ENCODE measurements around the gene MRPL58.
"Not testable (repeated sequence)": the region's sequence is repeated elsewhere in the genome, so short reads cannot be mapped to it uniquely, and the experiment has no call there.

The MRPL58 gene

DNA sequence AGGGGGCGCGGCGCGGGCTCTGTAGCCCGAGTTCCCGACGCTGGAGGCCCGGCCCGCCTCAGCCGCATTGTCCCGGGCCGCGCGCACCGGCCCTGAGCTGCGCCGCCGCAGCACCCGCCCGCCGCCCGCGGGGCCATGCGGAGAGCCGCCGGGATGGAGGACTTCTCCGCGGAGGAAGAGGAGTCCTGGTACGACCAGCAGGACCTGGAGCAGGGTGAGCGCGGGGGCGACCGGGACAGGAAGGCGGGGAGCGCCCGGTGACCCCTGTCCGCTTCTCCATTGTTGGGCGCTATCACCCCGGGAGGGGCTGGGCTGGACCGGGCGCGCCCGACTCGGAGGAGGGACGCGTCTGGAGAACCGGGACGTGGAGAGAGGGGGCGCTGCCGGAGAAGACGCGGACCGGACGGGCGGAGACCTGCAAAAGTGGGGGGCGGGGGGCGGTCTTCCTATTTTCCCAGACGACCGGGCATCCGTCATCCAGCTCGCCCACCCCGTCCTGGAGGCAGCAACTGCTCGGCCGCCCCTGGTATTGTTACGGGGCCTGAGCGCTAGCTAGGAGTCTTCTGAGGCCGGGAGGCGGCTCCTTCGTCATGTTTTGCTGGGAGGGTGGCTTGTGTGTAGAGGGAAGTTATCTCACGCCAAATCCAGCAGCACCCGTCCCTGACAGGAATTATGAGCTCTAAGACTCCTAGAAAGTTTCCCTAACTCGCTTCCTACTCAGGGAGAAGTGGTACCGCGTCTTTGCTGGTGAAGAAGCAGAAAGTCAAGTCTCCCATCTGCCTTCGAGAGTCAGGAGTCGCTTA, 24.4 kb upstream of the MRPL58 start:
- no peak for DNase-seq

DNA sequence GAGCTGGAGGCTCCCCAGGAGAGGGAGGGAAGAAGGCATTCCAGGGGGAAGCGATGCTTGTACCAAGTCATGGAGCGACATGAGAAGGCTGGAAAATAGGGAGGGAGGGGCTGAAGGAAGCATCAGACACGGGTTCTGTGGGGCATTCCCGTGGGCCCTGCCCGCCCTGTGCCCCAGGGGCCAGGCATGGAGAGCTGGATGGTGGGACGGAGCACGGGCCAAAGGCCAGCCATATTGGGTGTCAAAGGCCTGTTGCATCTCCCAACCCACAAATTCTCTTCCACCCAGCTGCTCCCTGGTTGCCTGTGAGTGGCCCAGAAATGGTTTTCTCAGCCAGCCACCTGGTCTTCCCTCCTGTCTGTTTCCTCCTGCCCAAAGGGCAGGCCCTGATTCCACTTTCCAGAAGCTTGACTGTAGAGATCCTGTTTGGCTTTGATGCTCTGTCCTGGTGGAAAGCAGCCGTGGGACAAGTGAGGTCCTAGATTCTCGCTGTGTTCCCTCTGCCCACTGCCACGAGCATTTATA, 21.8 kb upstream of the MRPL58 start:
- no peak for DNase-seq

DNA sequence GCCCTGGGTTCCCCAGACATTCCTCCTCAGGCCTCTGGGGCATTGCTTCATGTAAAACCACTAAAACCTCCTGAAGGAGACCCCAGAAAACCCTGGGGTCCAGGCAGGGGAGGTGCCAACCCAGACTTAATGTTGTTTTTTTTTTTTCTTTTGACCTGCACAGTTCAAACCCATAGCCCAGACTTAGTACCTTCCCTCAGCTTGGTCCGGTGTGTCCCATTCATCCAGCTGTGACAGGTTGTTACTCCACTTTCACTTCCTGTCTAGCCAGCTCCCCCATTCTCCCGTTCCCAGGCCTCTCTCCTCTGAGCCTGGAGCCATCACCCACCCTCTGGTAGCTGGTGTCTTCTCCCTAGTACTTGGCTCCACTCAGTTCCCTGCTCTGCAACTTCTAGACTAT, 20.2 kb upstream of the MRPL58 start:
- DNase-seq: no peak

- no peak for DNase-seq
Measured at GRCh38 chr17:74994440-74994839, 18.0 kb upstream of the MRPL58 start.

- DNase-seq: no peak
Measured at GRCh38 chr17:74995847-74996246, 16.6 kb upstream of the MRPL58 start.

GRCh38 chr17:74998783-74999182, 13.7 kb upstream of the MRPL58 start:
- no peak for DNase-seq

GRCh38 chr17:74999523-74999922, 12.9 kb upstream of the MRPL58 start:
- DNase-seq: no peak

GRCh38 chr17:75001915-75002843, 10.3 kb upstream of the MRPL58 start:
- DNase-seq: no peak

DNA sequence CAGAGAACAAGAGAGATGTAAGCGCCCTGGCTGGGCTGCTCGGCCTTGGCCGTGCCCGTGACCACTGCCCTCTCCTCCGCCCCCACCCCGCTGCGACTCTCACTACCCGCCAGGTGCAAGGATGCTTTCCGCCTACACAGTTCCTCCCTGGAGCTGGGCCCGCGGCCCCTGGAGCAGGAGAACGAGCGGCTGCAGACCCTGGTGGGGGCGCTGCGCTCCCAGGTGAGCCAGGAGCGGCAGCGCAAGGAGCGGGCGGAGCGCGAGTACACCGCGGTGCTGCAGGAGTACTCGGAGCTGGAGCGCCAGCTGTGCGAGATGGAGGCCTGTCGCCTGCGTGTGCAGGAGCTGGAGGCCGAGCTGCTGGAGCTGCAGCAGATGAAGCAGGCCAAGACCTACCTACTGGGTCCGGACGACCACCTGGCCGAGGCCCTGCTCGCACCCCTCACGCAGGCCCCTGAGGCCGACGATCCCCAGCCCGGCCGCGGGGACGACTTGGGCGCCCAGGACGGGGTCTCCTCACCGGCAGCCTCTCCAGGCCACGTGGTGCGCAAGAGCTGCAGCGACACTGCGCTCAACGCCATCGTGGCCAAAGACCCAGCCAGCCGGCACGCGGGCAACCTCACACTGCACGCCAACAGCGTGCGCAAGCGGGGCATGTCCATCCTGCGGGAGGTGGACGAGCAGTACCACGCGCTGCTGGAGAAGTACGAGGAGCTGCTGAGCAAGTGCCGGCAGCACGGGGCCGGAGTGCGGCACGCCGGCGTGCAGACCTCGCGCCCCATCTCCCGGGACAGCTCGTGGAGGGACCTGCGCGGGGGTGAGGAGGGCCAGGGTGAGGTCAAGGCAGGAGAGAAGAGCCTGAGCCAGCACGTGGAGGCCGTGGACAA, 9.2 kb upstream of the MRPL58 start:
- DNase-seq: no peak

- no peak for DNase-seq
Measured at GRCh38 chr17:75003957-75004355, 8.5 kb upstream of the MRPL58 start.

DNA sequence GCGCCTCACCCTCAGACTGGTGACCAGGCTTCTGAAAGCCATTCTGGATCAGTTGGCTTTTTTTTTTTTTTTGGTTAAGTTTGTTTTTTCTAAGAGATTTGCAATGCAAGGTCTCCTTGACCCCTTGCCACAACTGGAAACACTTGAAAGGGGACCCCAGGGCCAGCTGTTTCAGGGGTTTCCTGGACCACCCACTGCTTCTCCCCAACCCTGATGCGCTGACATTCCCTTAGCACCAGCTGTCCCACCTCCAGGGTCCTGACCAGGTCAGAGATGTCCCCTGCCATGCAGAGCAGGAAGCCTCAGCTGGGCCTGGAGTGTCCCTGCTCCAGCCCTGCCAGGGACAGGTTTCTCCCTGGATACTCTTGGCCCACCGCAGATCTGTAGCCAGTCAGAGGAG, 8.1 kb upstream of the MRPL58 start:
- DNase-seq: no peak

DNA sequence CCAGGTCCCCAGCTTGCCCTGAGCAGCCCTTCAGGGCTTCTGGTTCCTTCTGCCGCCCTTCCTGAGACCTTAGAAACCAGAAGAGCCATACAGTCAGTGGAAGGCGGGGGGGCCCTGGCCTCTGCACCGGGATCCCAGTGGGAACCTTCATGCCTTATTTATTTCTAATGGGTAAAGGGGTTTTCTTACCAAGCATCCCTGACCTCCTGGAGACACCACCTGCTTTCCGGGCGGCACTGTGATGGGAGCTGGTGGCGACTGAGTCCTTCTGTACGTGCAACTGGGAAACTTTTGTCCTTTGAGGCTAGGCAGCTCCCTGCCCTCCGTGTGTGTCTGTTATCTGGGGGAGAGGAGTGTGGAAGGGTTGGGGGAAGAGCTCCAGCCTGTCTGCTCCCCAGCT, 7.2 kb upstream of the MRPL58 start:
- DNase-seq: no peak

DNA sequence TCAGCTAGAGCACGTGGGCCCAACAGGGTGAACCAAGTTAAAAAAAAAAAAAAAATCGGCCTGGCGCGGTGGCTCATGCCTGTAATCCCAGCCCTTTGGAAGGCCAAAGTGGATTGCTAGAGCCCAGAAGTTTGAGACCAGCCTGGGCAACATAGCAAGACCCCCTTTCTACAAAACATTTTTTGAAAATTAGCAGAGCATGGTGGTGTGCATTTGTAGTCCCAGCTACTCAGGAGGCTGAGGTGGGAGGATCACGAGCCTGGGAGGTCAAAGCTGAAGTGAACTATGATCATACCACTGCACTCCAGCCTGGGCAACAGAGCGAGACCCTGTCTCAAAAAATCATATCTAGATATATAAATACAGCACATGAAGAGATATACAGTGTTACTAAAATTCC, 6.4 kb upstream of the MRPL58 start:
- DNase-seq: not testable (repeated sequence)

- no peak for DNase-seq
Measured at GRCh38 chr17:75006653-75007052, 5.8 kb upstream of the MRPL58 start.

GRCh38 chr17:75008373-75008772, 4.1 kb upstream of the MRPL58 start:
- no peak for DNase-seq

- no peak for DNase-seq
Measured at GRCh38 chr17:75009139-75009724, 3.2 kb upstream of the MRPL58 start.

DNA sequence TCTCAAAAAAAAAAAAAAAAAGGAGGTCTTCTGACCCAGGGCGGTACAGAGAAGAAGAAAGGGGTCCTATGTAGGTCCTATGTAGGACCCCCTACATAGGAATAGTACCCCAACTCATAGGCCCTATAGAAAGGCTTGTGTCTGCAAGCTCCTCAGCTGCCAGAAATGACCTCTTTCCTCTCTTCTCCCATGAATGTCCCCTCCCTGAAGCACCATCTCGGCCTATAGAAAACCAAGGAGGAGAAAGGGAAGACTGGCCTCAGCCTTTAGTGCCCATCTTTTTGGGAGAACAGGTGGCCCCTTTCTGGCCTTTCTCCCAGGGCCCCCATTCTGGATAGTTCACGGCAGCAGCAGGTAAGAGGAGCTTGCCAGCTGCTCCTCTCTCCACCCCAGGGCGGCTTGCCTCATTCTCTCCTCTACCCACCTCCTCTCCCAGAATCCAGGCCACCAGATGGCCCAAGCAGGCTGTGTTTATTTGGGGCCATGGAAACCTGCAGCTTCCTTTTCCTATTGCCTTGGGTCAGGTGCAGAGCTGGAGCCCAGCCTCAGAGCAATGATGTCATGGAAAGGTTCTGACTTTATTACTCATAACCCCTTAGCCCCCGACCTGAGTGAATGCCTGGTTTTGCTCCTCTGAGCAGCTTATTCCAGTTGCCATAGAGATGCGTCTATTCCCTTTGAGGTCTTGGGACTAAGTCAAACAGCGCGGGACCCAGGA, 1.6 kb upstream of the MRPL58 start:
- DNase-seq: no peak

DNA sequence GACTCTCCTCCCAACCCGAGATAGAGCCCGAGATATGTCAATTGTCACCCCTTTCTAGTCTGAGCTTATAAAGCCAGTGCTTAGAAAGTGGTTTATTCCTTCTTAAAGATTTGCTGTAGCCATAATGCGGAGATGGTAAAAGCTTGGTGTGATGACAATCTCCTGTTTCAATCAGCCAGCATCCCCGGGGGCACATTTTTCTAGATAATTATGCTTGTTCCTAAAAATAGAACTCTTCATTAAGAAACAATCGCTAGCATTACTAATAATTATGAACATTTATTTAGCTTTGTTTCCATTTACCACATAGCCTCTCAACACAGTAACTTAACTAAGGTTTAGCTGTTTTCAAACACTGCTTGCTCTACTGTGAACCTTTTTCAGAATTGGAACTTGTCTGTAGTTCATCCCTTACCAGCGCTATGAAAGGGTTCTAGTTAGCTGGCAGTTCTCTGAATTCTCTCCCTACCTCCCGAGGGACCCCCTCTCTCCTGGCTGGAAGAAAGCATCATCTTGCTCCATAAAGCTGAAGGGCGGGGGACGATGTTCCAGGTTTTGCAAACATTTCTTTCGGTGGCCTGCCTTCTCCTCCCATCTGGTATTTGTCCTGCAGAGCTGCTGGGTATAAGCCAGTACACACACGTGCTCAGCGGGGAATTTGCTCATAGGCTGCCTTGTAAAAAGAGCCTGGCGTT, 922 bp upstream of the MRPL58 start:
- no peak for DNase-seq

DNA sequence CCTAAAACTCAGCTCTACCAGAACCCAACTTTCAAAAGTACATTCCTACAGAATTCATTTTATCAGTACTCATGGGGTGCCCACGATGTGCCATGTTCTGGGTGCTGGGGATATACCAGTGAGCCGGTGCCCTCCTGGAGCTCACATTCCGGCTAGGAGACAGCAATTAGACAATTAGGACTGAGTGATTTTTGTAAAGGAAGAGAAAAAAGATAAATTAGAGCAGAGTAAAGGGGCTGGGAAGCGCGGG, 449 bp upstream of the MRPL58 start:
- DNase-seq: no peak

GRCh38 chr17:75013092-75013559, 656 bp downstream of the MRPL58 start:
- no peak for DNase-seq

DNA sequence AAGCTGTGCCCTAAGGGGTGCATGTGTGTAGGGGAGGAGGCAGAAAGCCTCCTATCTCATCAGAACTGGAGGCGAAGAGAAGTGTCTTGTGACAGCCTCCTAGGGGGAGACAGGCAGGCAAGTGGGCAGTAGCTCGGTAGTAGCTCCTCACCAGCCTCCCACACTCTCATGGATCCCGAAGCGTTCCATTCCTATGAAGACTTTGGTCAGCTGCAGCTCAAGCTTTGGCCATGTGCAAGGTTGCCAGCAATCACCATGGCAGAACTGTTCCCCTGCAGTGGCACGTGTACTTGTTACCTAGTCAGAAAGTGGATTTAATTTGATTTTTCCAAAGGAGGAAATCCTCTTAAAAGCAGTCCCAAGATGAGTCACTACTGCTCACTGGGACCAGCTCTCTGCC, 6.7 kb downstream of the MRPL58 start:
- DNase-seq: no peak

All from activated effector memory CD4-positive, alpha-beta T cell treated with Interleukin-2 at 50 U/mL for 16 hours (primary cell).